Measurements from ENCODE around the gene ACTN1. TPM values are rescaled to one million over a fixed set of nuclear protein-coding genes. Genes with fewer than 3 reads are reported as not detected.

The ACTN1 gene
- total and polyA plus RNA-seq, 2 of the 8 experiments (the other 6 are each of a cell fraction or from before 2014, with no cell fraction given), result 236 to 262 TPM

- no peak for TF ChIP-seq ATF2 (IDR thresholded peaks at IDR 0.05; ENCODE audit: low read length)
- no peak for TF ChIP-seq EP300 (IDR thresholded peaks at IDR 0.05; ENCODE audit: borderline replicate concordance in 1 of 2, low read depth in 2 of 2, low read length in 2 of 2)
- TF ChIP-seq GABPA (IDR thresholded peaks at IDR 0.05; ENCODE audit: borderline replicate concordance, insufficient read depth, low read length), result no peak
Measured at GRCh38 chr14:68942296-68943035, 36.6 kb downstream of the ACTN1 start (continued).

Data from H1 (cell line).